CD4-positive, alpha-beta T cell treated with Interleukin-2 at 100 ng/mL for 4 hours (primary cell): ENCODE measurements around the gene HERPUD2.
A peak's percentile ranks its signal among the peaks of the same experiment; 100 is the strongest.
"Not testable (repeated sequence)": the region's sequence is repeated elsewhere in the genome, so short reads cannot be mapped to it uniquely, and the experiment has no call there.

Source experiments
- DNase-seq: peaks from one replicate; pipeline ENCODE4 v3.0.0-alpha.2; 2020; ENCODE audit warnings: low spot score

Gene HERPUD2

DNA sequence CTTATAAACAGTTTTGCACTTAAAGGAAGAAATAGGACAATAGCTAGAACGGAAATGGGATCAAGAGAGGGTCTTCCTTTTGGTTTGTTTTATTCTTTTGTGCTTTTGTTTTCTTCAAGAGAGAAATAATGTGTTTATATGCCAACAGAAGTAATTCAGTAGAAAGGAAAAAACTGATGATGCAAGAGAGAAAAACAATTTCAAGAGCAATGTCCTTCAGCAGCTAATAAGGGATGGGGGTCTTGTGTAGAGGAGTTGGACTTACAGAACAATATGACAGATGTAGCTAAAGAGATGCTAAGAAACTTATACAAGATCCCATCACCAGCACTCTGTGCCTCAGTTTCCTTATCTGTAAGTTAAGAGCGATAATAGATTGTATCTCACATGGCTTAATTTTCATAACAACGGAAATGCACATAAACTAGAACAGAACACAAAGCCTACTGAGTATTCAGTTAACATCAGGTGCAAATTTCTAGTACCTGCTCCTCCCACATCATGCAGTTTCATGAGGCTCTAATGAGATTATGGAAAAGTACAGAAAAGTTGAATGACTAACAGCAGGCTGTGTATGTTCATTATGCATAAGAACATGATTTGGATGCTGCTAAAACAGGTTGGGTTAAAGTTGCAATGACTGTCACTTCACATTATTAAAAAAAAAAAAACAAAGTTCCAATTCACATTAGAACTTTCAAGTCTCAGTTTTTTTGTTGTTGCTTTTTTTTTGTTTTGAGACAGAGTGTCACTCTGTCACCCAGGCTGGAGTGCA lies 17.2 kb downstream of the HERPUD2 start:
- no peak for DNase-seq

DNA sequence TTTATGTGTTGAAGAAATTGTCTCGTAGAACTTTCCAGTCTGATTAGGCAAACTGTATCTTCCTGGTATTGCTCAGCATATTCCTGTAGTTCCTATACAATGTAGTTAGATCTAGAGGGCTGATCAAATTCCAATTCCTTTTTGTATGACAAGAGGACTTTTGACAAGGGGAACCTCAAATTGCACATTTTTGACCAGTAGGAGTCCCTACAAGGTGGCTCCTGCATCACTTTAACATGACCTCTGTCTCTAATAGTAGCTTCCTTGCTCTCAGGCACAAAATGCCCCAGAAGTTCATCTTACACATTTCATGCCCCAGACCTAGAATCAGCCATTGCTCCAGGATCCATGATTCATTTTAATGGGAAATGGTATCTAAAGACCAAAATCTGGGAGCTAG lies 18.7 kb downstream of the HERPUD2 start:
- no peak for DNase-seq

DNA sequence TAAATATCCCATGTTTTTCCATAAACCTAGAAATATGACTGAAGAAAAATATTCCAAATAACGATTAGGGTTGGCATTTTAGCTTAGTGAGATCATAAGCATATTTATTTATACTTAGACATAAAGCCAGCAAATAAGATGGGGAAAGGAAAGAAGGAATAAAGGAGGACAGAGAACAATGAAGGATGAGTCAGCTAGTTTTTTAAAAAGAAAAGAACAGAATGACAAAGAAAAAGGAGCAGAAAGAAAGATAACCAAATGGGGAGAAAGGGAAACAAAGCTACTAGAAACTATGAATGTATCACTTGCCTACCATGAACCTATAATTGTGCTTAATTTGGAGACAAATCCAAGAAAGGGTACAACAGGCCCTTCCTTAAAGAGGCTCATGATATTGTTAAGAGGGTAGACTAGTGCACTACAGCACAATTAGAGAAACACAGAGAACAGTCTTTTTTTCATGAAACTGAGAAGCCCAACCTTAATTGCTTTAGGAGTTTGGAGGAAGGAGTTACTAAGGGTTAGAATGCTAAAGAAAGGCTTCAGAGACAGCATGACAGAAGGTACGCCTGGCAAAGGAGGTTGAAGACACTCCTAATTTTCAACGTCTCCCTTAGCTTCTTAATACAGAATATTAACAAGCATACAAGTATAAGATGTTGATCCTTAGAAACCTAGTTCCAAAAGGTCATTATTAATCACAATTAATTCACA lies 23.9 kb downstream of the HERPUD2 start:
- no peak for DNase-seq

DNA sequence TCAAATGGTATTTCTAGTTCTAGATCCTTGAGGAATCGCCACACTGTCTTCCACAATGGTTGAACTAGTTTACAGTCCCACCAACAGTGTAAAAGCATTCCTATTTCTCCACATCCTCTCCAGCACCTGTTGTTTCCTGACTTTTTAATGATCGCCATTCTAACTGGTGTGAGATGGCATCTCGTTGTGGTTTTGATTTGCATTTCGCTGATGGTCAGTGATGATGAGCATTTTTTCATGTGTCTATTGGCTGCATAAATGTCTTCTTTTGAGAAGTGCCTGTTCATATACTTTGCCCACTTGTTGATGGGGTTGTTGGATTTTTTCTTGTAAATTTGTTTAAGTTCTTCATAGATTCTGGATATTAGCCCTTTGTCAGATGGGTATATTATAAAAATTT lies 34.5 kb downstream of the HERPUD2 start:
- DNase-seq = not testable (repeated sequence)

DNA sequence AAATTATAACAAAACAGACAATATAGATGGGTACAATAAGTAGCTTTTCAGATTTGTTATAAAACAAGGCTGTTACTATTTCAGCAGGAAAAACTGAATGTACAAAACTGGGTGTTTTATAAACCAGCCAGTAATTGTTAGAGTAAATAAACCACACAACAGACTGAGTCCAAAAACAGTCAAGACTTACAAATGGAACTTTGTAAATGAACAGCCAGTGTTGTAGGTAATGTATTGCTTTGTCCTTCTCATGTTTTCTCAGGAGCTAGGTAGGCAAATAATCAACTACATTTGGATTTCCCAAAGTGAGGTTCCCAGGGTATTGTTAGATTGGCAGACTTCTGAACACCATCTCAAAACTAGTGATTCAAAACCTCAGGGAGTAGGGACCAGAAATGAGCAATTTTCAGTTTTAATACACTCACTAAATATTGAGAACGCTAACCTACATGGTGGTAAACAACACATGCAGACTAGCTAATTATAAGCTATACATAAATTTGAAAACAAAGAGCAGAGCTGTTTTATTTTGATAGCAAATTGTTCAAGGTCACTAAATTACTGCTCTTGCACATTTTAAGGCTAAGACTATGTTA lies 36.2 kb downstream of the HERPUD2 start:
- no peak for DNase-seq

DNA sequence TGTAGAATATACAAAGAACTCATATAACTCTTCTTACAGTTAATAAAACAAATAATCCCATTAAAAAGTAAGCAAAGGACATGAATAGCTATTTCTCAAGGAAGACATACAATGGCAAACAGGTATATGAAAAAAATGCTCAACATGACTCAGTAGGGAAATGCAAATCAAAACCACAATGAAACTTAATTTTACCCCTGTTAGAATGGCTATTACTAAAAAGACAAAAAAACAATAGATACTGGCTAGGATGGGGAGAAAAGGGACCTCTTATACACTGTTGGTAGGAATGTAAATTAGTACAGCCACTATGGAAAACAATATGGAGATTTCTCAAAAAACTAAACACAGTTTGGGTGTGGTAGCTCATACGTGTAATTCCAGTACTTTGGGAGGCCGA lies 37.8 kb downstream of the HERPUD2 start:
- DNase-seq = no peak

DNA sequence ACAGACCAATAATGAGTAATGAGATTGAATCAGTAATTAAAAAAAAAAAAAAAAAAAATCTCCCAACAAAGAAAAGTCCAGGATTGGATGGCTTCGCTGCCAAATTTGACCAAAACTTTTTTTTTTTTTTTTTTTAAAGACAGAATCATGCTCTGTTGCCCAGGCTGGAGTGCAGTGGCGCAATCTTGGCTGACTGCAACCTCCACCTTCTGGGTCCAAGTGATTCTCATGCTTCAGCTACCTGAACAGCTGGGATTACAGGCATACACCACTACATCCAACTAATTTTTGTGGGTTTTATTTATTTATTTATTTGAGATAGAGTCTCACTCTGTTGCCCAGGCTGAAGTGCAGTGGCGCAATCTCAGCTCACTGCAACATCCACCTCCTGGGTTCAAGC lies 40.4 kb downstream of the HERPUD2 start:
- DNase-seq = not testable (repeated sequence)

DNA sequence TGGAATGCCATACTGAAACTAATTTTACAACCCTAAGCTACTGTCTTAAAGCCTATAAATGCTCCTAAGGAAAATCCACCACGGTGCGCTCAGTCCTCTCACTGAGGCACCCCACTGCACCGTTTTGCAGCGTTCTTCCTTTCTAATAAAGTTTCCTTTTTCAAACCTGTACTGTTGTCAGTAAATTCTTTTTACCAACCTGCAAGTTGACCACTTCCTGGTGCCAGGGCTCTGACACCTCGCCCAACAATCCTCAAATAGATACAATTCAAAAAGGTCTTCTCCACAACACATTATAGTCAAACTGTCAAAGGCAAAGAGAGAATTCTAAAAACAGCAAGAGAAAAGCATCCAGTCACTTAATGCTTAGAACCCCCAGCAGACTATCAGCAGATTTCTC lies 42.8 kb downstream of the HERPUD2 start:
- peak; percentile 15 for DNase-seq

DNA sequence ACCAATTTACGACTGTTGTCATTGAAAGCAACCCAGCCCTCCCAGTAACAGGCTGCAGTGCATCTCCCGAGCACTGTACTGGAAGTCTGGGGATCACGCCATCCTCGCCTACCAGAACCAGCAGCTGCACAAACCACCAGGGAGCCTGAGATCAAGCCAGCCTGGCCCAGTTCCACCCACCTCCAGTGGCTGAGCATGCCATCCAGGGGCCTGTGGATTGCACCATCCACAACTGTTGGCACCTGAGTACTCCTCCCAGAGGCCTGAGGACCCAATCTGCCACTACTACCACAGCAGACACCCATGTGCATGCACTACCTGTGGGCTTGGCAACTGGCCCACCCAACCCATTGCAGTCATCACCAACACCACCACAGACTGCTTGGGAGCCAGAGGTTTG lies 44.2 kb downstream of the HERPUD2 start:
- no peak for DNase-seq

DNA sequence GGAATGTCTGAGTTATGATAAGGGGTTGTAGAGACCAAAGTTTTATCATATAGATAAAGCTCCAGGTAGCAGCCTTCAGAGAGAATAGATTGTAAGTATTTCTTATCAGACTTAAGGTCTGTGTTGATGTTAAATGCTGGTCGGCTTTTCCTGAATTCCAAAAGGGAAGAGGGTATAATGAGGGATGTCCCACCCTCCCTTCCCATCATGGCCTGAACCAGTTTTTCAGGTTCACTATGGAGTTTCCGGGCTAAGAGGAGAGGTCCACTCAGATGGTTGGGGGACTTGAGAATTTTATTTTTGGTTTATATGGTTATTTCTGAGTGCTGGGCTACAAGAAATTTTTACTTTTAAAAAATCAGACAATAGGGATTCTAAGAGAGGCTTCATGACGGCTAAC lies 45.2 kb downstream of the HERPUD2 start:
- DNase-seq = no peak

DNA sequence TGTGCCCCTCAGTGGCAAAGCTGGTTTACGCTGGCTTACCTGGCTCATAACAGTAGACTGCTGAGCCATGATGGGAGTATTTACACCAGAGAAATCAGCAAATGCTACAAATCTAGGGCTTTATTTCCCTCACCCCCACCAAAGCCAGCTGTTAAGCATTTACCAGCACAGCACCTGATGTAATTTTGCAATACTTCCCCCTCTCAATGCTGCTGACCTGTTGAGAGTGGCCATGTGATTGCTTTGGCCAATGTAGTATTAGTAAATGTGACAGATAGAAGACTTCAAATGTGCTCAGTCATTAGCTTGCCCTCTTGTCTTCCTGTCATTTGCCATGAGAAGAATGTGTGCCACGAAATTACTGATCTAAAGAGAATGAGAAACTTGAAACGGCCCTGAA lies 46.6 kb downstream of the HERPUD2 start:
- no peak for DNase-seq

DNA sequence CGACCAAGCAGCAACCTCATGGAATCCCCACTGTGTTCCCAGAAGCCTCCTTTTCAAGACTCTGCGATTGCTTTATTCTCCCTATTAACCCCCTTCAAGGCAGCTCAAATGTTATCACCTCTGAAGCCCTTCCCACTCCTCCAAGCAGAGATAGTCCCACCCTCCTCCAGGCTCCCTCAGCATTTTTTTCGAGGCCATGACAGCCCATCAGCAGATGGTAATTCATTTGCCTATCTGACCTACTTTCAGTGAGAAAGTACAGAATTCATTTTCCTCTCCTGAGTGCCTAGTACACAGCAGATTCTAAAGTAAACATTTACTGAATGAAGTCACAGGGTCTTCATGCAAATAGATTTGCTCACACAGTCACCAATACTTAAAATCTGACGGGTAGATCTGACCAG lies 47.8 kb downstream of the HERPUD2 start:
- no peak for DNase-seq

DNA sequence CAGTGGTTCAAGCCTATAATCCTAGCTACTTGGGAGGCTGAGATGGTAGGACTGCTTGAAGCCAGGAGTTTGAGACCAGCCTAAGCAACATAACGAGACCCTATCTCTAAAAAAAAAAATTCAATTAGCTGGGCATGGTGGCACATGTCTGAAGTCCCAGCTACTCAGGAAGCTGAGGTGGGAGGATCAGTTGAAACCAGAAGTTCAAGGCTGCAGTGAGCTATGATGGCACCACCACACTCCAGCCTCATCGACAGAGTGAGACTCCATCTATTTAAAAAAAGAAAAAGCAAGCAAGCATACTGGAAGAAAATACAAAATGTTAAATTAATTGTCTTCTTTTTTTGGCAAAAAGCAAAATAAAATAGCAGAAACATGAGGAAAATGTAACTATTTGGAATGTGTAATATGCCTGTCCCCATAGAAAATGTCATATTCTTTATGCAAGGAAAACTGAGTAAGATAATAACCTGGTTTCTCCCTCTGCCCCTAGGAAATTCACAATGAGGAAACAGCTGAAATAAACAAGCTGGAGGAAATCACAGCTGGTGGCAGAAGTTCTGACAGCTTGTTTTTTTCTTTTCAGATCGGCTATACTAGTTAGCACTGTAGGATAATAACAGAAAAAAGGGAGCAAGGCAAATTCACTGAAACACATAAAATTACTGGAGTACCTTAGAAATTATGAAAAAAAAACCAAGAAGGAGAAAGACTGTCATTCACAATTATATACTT lies 48.5 kb downstream of the HERPUD2 start:
- peak; percentile 11 for DNase-seq

DNA sequence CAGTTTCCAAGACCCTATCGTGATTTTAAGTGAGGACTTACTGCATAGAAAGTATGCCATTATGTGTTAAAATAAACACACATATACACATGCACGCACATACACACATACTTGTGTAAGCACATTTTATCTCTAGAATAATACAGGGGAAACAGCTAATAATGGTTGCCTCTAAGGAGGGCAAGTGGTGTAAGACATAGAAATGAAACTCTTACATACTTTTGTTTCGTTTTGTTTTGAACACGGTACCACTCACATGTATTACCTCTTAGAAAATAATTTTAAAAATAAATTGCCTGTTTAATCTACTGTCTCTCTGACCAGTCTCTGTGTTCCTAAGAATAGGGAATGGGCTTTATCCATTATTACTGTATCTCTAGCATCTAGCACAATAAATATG lies 49.2 kb downstream of the HERPUD2 start:
- no peak for DNase-seq

DNA sequence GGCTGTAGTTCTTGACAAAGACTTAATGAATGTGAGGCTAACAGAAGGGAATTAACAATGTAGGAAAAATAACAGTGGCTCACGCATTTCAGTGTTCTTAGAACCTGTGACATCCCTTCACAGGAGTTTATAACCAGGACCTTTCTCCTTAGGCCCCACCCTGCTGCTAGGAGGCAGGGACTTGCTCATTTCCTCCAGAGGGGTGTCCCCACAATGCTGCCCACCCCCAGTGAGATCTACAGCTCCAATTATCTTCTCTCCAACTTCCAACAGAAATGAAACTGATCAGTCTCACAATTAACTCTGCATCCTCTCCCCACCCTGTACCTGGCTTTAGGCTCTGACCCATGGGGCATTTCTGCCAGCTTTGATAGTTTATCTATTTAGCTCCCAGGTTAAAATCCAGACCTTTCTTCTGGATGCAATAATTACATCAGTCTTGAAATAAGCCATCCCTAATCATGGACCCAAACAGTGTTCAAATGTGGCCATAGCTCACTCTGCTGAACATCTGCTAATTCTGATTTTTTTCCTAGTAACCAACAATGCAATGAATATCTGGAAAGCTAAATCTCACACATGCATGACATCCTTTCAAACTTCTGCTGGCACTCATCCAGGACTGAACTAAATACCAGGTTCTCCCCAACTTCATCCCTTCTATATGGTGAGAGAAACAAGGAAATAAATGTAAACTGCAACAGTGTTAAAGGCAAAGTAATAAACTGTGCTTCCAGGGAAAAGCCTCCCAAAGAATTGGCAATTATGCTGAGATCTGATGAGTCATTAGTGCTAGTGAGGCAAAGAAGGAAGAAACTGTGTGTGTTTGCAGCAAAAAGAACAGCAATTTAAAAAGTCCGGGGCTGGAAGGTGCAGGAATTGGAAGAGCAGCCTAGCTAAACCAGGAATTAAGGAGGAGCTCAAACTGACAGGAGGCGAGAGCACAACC lies 64.6 kb downstream of the HERPUD2 start:
- no peak for DNase-seq

DNA sequence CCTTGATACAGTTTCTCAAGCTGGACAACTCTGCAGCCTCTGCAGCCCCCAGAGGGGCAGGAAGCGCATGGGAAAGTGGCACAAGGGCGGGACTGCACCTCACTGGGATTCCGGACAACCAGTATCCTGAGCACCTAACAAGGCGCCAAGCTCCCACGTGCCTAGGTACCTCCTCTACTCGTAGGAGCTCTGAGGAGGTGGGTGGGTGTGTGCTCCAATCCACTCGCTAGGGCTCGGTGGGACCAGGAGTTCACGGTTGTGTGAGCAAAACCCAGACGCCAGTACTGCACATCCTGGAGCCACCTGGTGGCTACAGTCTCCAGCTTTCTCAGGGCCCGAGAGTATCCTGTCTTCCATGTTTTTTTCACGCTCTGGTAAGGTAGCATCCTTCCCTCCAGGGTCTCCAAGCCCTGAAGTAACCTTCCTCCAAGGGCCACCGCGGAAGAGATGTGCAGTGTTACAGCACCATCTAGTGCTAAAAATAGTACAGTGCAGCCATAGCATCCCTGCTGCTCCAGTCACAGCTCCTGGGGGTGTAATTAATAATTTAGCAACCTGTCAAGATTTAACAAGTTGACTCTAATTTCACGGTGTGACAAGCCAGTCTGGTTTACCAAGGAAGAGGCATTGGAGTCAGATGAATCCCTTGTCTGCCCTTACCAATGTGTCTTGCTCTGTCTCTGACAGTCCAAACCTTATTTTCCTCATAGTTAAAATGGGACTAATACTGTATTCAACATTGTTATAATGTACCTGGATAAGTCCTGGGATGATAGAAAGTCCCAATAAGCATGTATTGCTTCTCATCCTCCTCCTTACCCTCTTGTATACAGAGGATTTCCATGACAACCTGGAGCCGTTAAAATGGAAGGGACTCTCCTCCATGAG lies 70.4 kb downstream of the HERPUD2 start:
- peak; percentile 55 for DNase-seq

DNA sequence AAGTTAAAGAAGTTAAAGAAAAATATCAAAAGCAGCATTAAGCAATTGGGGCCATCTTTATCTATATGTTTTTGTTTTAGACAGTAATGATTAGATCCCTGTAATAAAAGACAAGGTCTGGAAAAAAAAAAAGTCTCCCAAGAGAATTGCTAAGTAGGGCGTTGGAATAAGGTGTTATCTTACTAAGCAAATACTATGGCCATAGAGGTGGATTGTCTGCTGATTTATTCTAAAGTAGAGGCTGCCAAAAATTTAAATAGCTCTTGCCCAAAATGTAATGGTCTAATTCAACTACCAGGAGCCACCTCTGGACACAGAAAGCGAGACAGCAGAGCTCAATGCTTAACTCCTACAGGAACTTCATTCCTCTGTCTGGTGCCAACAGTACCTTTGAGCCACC lies 71.6 kb downstream of the HERPUD2 start:
- DNase-seq = no peak

DNA sequence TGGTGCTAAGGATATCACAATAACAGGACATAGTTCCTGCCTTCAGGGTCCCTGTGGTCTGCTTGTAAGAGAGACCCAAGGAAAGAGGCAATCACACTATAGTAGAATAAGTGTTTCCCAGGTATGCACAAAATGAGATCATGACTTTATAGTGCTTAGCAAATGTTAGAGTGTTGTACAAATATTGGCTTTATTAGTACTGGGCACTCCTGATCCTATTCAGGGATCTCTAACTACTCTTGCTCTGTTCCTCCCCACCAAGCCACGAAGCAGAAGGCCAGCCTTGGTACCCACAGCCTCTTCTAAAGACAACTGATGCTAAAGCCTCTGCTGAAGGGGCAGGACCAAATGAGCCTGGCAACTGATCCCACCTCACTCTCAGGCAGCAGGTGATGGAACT lies 75.1 kb downstream of the HERPUD2 start:
- no peak for DNase-seq

DNA sequence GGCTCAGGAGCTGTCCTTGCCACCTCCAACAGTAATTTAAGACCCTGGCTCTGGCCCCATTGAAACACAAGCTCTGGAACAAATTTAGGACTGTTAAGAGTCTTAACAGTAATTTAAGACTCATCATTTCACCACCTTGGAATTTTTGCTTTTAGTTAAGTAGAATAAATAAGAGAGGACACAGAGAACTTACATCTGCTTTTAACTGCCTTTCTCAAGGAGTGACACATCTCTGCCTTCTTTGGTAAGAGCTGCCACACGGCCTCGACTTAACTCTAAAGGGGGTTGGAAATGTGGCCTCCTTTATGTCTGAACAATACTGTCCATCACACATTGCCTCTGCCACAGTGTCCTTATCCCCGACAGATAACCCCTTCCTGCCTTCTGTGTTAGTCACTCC lies 77.9 kb downstream of the HERPUD2 start:
- DNase-seq = no peak

DNA sequence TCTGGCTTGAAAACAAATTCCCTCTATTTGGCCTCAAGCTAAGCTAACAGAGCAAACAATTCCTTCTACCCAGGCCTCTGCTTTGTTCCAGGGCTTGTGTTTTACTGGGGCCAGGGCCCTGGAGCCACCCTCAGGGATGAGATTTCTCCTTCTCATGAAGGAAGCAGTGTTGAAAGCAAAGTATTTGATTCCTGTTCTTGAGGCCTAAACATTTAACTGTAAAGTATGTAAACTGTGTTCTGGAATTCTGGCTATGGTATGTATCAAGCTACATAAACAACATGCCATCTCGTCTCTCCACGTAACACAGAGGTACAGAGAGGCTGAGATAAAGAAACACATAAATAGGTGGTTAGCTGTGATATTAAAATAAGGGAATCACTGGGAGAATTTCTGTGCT lies 81.8 kb downstream of the HERPUD2 start:
- DNase-seq = no peak

DNA sequence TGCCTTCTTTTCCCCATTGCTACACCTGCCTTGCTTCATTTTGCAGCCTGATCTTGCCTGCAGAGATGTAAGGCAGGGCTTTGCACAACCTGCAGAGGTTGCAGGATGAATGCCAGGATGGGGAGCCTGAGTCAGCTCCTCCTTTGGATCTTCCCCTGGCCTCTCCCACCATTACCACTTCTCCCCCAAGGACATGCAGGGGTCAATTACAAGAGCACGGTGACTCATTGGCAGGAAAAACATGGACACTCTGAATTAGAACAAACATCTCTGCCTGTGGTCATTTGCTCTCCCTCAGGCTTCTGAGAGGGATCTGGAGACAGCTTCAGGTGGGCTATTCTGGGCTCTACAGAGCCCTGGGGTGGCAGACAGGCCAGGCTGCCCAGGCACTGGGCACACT lies 89.2 kb downstream of the HERPUD2 start:
- no peak for DNase-seq
